Spleen (tissue), 7 donors: ENCODE measurements around the gene AHSP.

Experiments used
- POLR2A ChIP-seq, 3 donors: fragments of 450-650 bp; IDR thresholded peaks; one replicate each; pipeline ENCODE4 v1.5.1; 2017; ENCODE audit warnings: antibody characterized with exemption in 3 of 3, mild to moderate bottlenecking in 1 of 3
- TF ChIP-seq, protein P1 (sequence below), 11 experiments: fragments of 200-600 bp in 7 of 11; fragments of 450-650 bp in 4 of 11; sonication (generic) in 4 of 11; IDR thresholded peaks in 8 of 11; conservative IDR thresholded peaks in 3 of 11; 1 replicate in 7 of 11; 2 replicates in 4 of 11; pipeline versions ENCODE4 v1.4.0 to v1.8.0; 2016 to 2021; ENCODE audit warnings: antibody characterized with exemption in 11 of 11, inconsistent platforms in 4 of 11, mild to moderate bottlenecking in 1 of 11
- donor health status: DM: no; HTN: no; CAD: no; lungs with moderate emphysema.
- donor health status: DM: no; HTN: no; CAD: no.
- donor health status: DM: no; HTN: no; CAD: no.

DNA sequence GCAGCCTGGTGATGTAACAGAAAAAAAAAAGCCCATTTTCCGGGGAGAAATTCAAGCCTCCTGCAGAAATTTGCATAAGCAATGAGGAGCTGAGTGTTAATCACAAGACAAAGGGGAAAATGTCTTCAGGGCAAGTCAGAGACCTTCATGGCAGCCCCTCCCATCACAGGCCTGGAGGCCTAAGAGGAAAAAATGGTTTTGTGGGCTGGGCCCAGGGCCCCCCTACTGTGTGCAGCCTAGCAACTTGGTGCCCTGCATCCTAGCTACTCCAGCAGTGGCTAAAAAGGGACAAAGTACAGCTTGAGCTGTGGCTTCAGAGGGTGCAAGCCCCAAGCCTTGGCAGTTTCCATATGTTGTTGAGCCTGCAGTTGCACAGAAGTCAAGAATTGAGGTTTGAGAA, 49.7 kb downstream of the AHSP start:
- TF ChIP-seq, protein P1, sequence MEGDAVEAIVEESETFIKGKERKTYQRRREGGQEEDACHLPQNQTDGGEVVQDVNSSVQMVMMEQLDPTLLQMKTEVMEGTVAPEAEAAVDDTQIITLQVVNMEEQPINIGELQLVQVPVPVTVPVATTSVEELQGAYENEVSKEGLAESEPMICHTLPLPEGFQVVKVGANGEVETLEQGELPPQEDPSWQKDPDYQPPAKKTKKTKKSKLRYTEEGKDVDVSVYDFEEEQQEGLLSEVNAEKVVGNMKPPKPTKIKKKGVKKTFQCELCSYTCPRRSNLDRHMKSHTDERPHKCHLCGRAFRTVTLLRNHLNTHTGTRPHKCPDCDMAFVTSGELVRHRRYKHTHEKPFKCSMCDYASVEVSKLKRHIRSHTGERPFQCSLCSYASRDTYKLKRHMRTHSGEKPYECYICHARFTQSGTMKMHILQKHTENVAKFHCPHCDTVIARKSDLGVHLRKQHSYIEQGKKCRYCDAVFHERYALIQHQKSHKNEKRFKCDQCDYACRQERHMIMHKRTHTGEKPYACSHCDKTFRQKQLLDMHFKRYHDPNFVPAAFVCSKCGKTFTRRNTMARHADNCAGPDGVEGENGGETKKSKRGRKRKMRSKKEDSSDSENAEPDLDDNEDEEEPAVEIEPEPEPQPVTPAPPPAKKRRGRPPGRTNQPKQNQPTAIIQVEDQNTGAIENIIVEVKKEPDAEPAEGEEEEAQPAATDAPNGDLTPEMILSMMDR (IDR thresholded peaks at IDR 0.05 in 8 of 11, conservative IDR thresholded peaks at IDR 0.05 in 3 of 11) = no peak
- no peak for TF ChIP-seq POLR2A (IDR thresholded peaks at IDR 0.05)
